ENCODE results near the gene TAF15.

GRCh38 chr17:35764123-35764991 lies 44.9 kb upstream of the TAF15 start:
- peak; percentile 83 to 100 (median 96) for TF ChIP-seq CTCF (IDR thresholded peaks at IDR 0.05)
- no peak for TF ChIP-seq POLR2A (IDR thresholded peaks at IDR 0.05)

All from Peyer's patch (tissue), 4 donors.